PC-3 (cell line): ENCODE results near the gene GPSM3. TPM values are rescaled to one million over a fixed set of nuclear protein-coding genes. Genes with fewer than 3 reads are reported as not detected.

ENCODE experiments used
- ATAC-seq: fragments of 200-7000 bp; cut with Tn5 transposase; 2 replicates; pipeline ENCODE4 v1.9.1; 2020; ENCODE audit warnings: mild to moderate bottlenecking, moderate library complexity
- BruUV-seq: library from RNA; stranded (reverse); fragments of 400-500 nt; replicated peaks from 2 replicates; lab custom pipeline; 2021; lab: Mats Ljungman, UMichigan
- CTCF ChIA-PET: fragments of 300-600 bp; sonication (Branson Sonifier 250); formaldehyde crosslinking; loops from one replicate; lab custom pipeline; 2022; ENCODE audit warnings: antibody characterized with exemption; lab: Charles Lee
- POLR2A ChIA-PET: fragments of 300-600 bp; sonication (Branson Sonifier 250); formaldehyde crosslinking; loops from one replicate; lab custom pipeline; 2022; ENCODE audit warnings: antibody characterized with exemption; ENCODE audit not compliant: unreplicated experiment; lab: Charles Lee
- DNase-seq: peaks from one replicate; pipeline ENCODE4 v3.0.0-alpha.2; 2015
- H2AFZ ChIP-seq: fragments of 300-600 bp; sonication (generic); 2 replicates; pipeline ENCODE4 v1.6.0; 2016; ENCODE audit warnings: antibody characterized with exemption, low read length
- H3F3A ChIP-seq: fragments of 300-600 bp; sonication (generic); one replicate; pipeline ENCODE4 v1.6.0; 2017; ENCODE audit warnings: antibody characterized with exemption, low read length, control low read depth, mild to moderate bottlenecking; ENCODE audit not compliant: unreplicated experiment
- H3K27ac ChIP-seq: fragments of 300-600 bp; sonication (generic); 2 replicates; pipeline ENCODE4 v1.5.1; 2016; ENCODE audit warnings: mild to moderate bottlenecking, low read length
- H3K27me3 ChIP-seq: fragments of 300-600 bp; sonication (generic); 2 replicates; pipeline ENCODE4 v1.6.1; 2016; ENCODE audit warnings: low read length, mixed read lengths
- H3K36me3 ChIP-seq: fragments of 300-600 bp; sonication (generic); 2 replicates; pipeline ENCODE4 v1.6.1; 2016; ENCODE audit warnings: low read depth, mixed run types, low read length, mixed read lengths
- H3K4me1 ChIP-seq: fragments of 300-600 bp; sonication (generic); 2 replicates; pipeline ENCODE4 v1.5.1; 2016; ENCODE audit warnings: low read length; ENCODE audit not compliant: insufficient read depth
- H3K4me2 ChIP-seq: fragments of 300-600 bp; sonication (generic); 2 replicates; pipeline ENCODE4 v1.6.0; 2016; ENCODE audit warnings: low read length
- H3K4me3 ChIP-seq: fragments of 300-600 bp; sonication (generic); 2 replicates; pipeline ENCODE4 v1.5.1; 2016; ENCODE audit warnings: mild to moderate bottlenecking, low read length, mixed read lengths
- H3K79me2 ChIP-seq: fragments of 300-600 bp; sonication (generic); 2 replicates; pipeline ENCODE4 v1.6.1; 2017; ENCODE audit warnings: low read length, mixed read lengths
- H3K9ac ChIP-seq: fragments of 300-600 bp; sonication (generic); 2 replicates; pipeline ENCODE4 v1.6.0; 2016; ENCODE audit warnings: mild to moderate bottlenecking, low read length
- H3K9me2 ChIP-seq: fragments of 300-600 bp; sonication (generic); replicated peaks from 2 replicates; pipeline ENCODE4 v1.6.1; 2016; ENCODE audit warnings: mixed run types, low read length, mixed read lengths
- H3K9me3 ChIP-seq: fragments of 300-600 bp; sonication (generic); 2 replicates; pipeline ENCODE4 v1.6.1; 2016; ENCODE audit warnings: low read length, mixed read lengths
- H4K20me1 ChIP-seq: fragments of 300-600 bp; sonication (generic); 2 replicates; pipeline ENCODE4 v1.6.1; 2016; ENCODE audit warnings: low read length, mixed read lengths
- EZH2 ChIP-seq: fragments of 300-600 bp; sonication (generic); IDR thresholded peaks from one replicate; pipeline ENCODE4 v1.6.1; 2017; ENCODE audit warnings: antibody characterized with exemption, mild to moderate bottlenecking, low read length; ENCODE audit not compliant: unreplicated experiment
- EZH2phosphoT487 ChIP-seq: fragments of 300-600 bp; sonication (generic); IDR thresholded peaks from 2 replicates; pipeline ENCODE4 v1.6.1; 2018; ENCODE audit warnings: mild to moderate bottlenecking, antibody characterized with exemption, low read length, borderline replicate concordance
- intact Hi-C: fragments of 100-400 bp; cut with micrococcal nuclease; formaldehyde crosslinking; loops from 2 replicates; pipeline ENCODE4 v1.9.0; 2023
- total RNA-seq: library from RNA; depleted of rRNA; stranded (reverse); fragments of >200 nt; gene quantifications from 2 replicates; pipeline ENCODE4 v1.2.3, GENCODE V29; 2014
- TF ChIP-seq, protein P1 (sequence below): fragments of 300-600 bp; sonication (generic); conservative IDR thresholded peaks from 2 replicates; pipeline ENCODE4 v1.5.1; 2017; ENCODE audit warnings: antibody characterized with exemption, low read depth, mild to moderate bottlenecking, low read length

Gene GPSM3
- total RNA-seq, 1 experiment from 2014 or later: 5.0 TPM

DNA sequence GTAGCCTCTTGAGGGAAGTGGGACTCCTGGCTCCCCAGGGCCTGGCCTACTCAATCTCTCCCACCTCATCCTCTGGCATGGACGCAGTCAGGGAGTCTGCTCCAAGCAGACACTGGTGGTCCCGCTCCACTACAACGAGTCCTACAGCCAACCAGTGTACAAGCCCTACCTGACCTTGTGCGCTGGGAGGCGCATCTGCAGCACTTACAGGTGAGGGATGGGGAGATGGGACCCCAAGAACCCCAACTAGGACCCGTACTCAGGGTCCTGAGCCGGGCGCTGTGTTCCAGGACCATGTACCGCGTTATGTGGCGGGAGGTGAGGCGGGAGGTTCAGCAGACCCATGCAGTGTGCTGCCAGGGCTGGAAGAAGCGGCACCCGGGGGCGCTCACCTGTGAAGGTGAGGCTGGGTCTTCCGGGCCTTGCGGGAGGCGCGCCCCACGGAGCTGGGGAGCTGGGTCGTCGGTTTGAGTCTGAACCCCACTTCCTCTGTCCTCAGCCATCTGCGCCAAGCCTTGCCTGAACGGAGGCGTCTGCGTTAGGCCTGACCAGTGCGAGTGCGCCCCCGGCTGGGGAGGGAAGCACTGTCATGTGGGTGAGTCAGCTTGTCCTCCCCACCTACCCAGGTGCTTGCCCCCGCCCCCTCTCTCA, 25.9 kb downstream of the GPSM3 start:
- H3K9ac ChIP-seq: no peak overlapping the region
- H3K4me3 ChIP-seq: no peak overlapping the region
- no peaks in the 10 kb centered on the region for H3K27me3 ChIP-seq
- ChIA-PET POLR2A (no interaction called here), CTCF (no interaction called here)
- TF ChIP-seq, protein P1, sequence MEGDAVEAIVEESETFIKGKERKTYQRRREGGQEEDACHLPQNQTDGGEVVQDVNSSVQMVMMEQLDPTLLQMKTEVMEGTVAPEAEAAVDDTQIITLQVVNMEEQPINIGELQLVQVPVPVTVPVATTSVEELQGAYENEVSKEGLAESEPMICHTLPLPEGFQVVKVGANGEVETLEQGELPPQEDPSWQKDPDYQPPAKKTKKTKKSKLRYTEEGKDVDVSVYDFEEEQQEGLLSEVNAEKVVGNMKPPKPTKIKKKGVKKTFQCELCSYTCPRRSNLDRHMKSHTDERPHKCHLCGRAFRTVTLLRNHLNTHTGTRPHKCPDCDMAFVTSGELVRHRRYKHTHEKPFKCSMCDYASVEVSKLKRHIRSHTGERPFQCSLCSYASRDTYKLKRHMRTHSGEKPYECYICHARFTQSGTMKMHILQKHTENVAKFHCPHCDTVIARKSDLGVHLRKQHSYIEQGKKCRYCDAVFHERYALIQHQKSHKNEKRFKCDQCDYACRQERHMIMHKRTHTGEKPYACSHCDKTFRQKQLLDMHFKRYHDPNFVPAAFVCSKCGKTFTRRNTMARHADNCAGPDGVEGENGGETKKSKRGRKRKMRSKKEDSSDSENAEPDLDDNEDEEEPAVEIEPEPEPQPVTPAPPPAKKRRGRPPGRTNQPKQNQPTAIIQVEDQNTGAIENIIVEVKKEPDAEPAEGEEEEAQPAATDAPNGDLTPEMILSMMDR: no peak
- TF ChIP-seq EZH2phosphoT487 (no peak), EZH2 (no peak)
- no peak overlapping the region for H3K27ac ChIP-seq
- intact Hi-C loops: no loop called here
- no peaks in the 10 kb centered on the region for H3K79me2 ChIP-seq
- no TSS peak for BruUV-seq
- peaks cover 16% of the 10 kb centered on the region; the same call in 1 of the 2 replicates for H3K36me3 ChIP-seq
- no peaks in the 10 kb centered on the region for H3K4me1 ChIP-seq
- no peak for DNase-seq
- no peaks in the 10 kb centered on the region for H3K9me3 ChIP-seq
- H3K4me2 ChIP-seq: no peak overlapping the region
- H3F3A ChIP-seq: no peaks in the 10 kb centered on the region
- H4K20me1 ChIP-seq: no peaks in the 10 kb centered on the region
- no peak for ATAC-seq
- H3K9me2 ChIP-seq: no peaks in the 10 kb centered on the region
- no peak overlapping the region for H2AFZ ChIP-seq

DNA sequence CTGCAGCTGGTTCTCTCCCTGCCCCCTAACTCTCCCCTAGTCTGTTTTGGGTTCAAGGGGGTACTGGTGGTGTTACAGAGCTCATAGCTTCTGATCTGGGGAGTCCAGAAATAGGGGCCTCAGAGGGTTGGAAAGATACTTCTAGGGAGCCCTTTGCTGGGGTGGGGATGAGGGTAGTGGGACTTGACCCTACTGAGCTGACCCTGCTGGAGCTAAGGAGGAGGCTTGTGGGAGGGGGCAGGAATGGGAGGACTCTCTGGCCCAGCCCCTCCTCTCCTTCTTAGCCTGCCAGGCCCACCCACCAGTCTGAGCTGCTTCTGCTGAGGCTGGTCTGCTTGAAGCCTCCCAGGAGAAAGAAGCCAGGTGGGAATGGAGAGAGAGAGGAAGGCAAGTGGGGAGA, 28.1 kb downstream of the GPSM3 start, which contains the start of gene EGFL8:
EGFL8 (plus strand) TSS at position 301 of the 400 bp plus-strand sequence. CDS start 1,571 bp downstream, outside the sequence.
- no peaks in the 10 kb centered on the region for H3K9me3 ChIP-seq
- DNase-seq (no peak), ATAC-seq (no peak)
- ChIA-PET CTCF (no interaction called here), POLR2A (no interaction called here)
- H3K4me2 ChIP-seq: no peak within 1 kb of the TSS
- no peak within 1 kb of the TSS for H3K27ac ChIP-seq
- no peaks in the 10 kb centered on the region for H3K27me3 ChIP-seq
- H3K36me3 ChIP-seq: peaks cover 14% of the 10 kb centered on the region; the same call in 1 of the 2 replicates
- H3K4me1 ChIP-seq: no peaks in the 10 kb centered on the region
- H4K20me1 ChIP-seq: no peaks in the 10 kb centered on the region
- H3K4me3 ChIP-seq: no peak within 1 kb of the TSS
- H3K9ac ChIP-seq: no peak within 1 kb of the TSS
- intact Hi-C loops: no loop called here
- H3K9me2 ChIP-seq: no peaks in the 10 kb centered on the region
- H2AFZ ChIP-seq: no peak within 1 kb of the TSS
- H3F3A ChIP-seq: no peaks in the 10 kb centered on the region
- BruUV-seq: no TSS peak
- TF ChIP-seq, protein P1: no peak
- TF ChIP-seq EZH2: no peak
- no peak for TF ChIP-seq EZH2phosphoT487
- no peaks in the 10 kb centered on the region for H3K79me2 ChIP-seq

DNA sequence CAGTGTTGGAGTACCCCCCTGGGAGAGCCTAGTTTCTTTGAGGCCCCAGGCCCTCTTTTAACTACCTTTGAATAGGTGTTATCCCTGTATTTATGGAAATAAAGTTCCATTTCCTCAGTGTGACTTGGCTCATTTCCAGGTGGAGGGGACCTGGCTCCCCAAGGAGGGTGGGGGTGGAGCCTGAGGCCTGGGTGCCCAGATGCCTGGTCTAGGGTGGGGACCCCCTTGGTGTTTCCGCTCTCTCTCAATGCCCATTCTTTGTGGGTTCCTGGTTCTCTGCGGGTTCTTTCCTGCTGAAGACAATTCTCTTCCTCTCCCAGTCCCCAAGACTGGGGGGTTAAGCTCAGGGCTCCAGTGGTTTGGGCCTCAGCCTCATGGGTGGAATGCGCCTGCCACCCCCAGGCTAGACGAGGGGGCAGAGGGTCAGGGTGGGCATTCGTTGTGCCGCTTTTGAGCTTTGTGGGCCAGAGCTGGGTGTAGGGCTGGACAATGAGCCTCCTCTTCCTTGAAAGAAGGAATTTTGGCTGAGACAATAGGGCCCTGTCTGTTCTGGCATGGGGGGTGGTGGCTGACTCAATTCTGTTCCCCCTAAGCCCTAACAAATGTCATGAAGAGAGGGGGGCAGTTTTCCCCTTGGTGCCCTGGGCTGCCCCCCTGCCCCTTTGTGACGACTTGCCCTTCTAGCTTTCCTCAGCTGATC, 28.7 kb downstream of the GPSM3 start:
- no peak overlapping the region for H3K27ac ChIP-seq
- no peaks in the 10 kb centered on the region for H3K4me1 ChIP-seq
- TF ChIP-seq EZH2phosphoT487 (no peak), EZH2 (no peak)
- H3K9me3 ChIP-seq: no peaks in the 10 kb centered on the region
- DNase-seq (no peak), ATAC-seq (no peak)
- no peaks in the 10 kb centered on the region for H4K20me1 ChIP-seq
- ChIA-PET CTCF (no interaction called here), POLR2A (no interaction called here)
- no peak overlapping the region for H3K4me3 ChIP-seq
- intact Hi-C loops: no loop called here
- H3K9me2 ChIP-seq: no peaks in the 10 kb centered on the region
- peaks cover 14% of the 10 kb centered on the region; the same call in 1 of the 2 replicates for H3K36me3 ChIP-seq
- no peak overlapping the region for H3K9ac ChIP-seq
- H3K79me2 ChIP-seq: no peaks in the 10 kb centered on the region
- no peaks in the 10 kb centered on the region for H3F3A ChIP-seq
- H2AFZ ChIP-seq: no peak overlapping the region
- H3K4me2 ChIP-seq: no peak overlapping the region
- no peaks in the 10 kb centered on the region for H3K27me3 ChIP-seq
- BruUV-seq: no TSS peak
